CD4-positive, CD25-positive, alpha-beta regulatory T cell (primary cell): ENCODE measurements around the gene DTYMK. TPM values are rescaled to one million over a fixed set of nuclear protein-coding genes. Genes with fewer than 3 reads are reported as not detected.
A peak's percentile ranks its signal among the peaks of the same experiment; 100 is the strongest.

Experiments
- ATAC-seq, 2 donors: fragments of 150-1000 bp; cut with Tn5 transposase; one replicate each; pipeline ENCODE4 v1.10.0; 2021; ENCODE audit warnings: low read depth in 2 of 2, moderate number of reproducible peaks in 2 of 2, moderate library complexity in 1 of 2
- DNase-seq, 3 donors: peaks; one replicate each; pipeline versions ENCODE4 v3.0.0 to v3.0.0-alpha.2; 2012 to 2022; ENCODE audit warnings: mixed read lengths in 1 of 3
- H3K27ac ChIP-seq: one replicate; pipeline ENCODE4 v1.7.0; 2013; ENCODE audit warnings: mild to moderate bottlenecking, low read length; ENCODE audit not compliant: insufficient read depth, poor library complexity, severe bottlenecking
- H3K27me3 ChIP-seq: one replicate; pipeline ENCODE4 v1.7.0; 2013; ENCODE audit warnings: low read length; ENCODE audit not compliant: control insufficient read depth, insufficient read depth
- H3K36me3 ChIP-seq: one replicate; pipeline ENCODE4 v1.7.0; 2013; ENCODE audit warnings: mild to moderate bottlenecking, low read length, moderate library complexity; ENCODE audit not compliant: control insufficient read depth, insufficient read depth
- H3K4me1 ChIP-seq: 2 replicates; pipeline ENCODE4 v1.7.0; 2013; ENCODE audit warnings: mild to moderate bottlenecking, low read length; ENCODE audit not compliant: insufficient read depth, control insufficient read depth, poor library complexity, severe bottlenecking
- H3K4me3 ChIP-seq: one replicate; pipeline ENCODE4 v1.7.0; 2013; ENCODE audit warnings: low read depth, mild to moderate bottlenecking, low read length, moderate library complexity
- H3K9me3 ChIP-seq, 2 experiments: 1 replicate in 1 of 2; 2 replicates in 1 of 2; pipeline ENCODE4 v1.7.0; 2013; ENCODE audit warnings: low read length in 2 of 2, mild to moderate bottlenecking in 1 of 2, moderate library complexity in 1 of 2; ENCODE audit not compliant: control insufficient read depth in 2 of 2
- H3K27ac Mint-ChIP-seq, 3 donors: one replicate each; pipeline ENCODE4 v1.8.0; 2020 to 2022; ENCODE audit warnings: mild to moderate bottlenecking in 3 of 3, mixed read lengths in 3 of 3, moderate library complexity in 2 of 3
- H3K27me3 Mint-ChIP-seq: one replicate; pipeline ENCODE4 v1.8.0; 2022; ENCODE audit warnings: mild to moderate bottlenecking, mixed read lengths
- H3K36me3 Mint-ChIP-seq: one replicate; pipeline ENCODE4 v1.8.0; 2020; ENCODE audit warnings: mixed read lengths
- H3K4me1 Mint-ChIP-seq, 4 donors: one replicate each; pipeline ENCODE4 v1.8.0; 2020 to 2022; ENCODE audit warnings: mixed read lengths in 4 of 4, mild to moderate bottlenecking in 1 of 4
- H3K4me3 Mint-ChIP-seq, 4 donors: one replicate each; pipeline ENCODE4 v1.8.0; 2020 to 2022; ENCODE audit warnings: mild to moderate bottlenecking in 4 of 4, mixed read lengths in 4 of 4, moderate library complexity in 3 of 4
- H3K9me3 Mint-ChIP-seq, 7 donors: one replicate each; pipeline ENCODE4 v1.8.0; 2020 to 2022; ENCODE audit warnings: mixed read lengths in 7 of 7, mild to moderate bottlenecking in 3 of 7, moderate library complexity in 2 of 7
- polyA plus RNA-seq, 4 donors: library from polyadenylated mRNA; unstranded; fragments of 300-500 nt; fragmentation: Illumina TruSeq; gene quantifications; one replicate each; pipeline ENCODE4 v1.2.3, GENCODE V29; 2021
- total RNA-seq: library from RNA; stranded (reverse); gene quantifications from one replicate; pipeline ENCODE4 v1.2.3, GENCODE V29; 2022

Gene DTYMK
- total and polyA plus RNA-seq, 5 donors from 2014 or later: 13.1 to 45.6 (median 38.3) TPM

- Histone ChIP-seq H3K27me3 (no peaks in the 10 kb centered on the region), H3K4me1 (peaks cover 18% of the 10 kb centered on the region), H3K27ac (no peak overlapping the region), H3K9me3 (no peaks in the 10 kb centered on the region), H3K4me3 (no peak overlapping the region), H3K36me3 (peaks cover 2% of the 10 kb centered on the region)
- ATAC-seq: no peak
- Mint-ChIP-seq H3K27ac (no peak overlapping the region), H3K4me1 (peaks cover 0 to 23% (median 5%) of the 10 kb centered on the region in 4 donors), H3K4me3 (peak overlapping the region in 3 of 4 donors; percentile 28 to 77 (median 44)), H3K36me3 (peaks cover 1% of the 10 kb centered on the region), H3K9me3 (no peaks in the 10 kb centered on the region), H3K27me3 (no peaks in the 10 kb centered on the region)
- no peak for DNase-seq
These were observed 44.2 kb upstream of the DTYMK start for GRCh38 chr2:241730671-241731293.

GRCh38 chr2:241729868-241730267 lies 43.3 kb upstream of the DTYMK start:
- Mint-ChIP-seq H3K36me3 (peaks cover 5% of the 10 kb centered on the region), H3K27ac (no peak overlapping the region), H3K4me1 (peaks cover 0 to 18% (median 5%) of the 10 kb centered on the region in 4 donors), H3K9me3 (no peaks in the 10 kb centered on the region), H3K27me3 (no peaks in the 10 kb centered on the region), H3K4me3 (no peak overlapping the region)
- Histone ChIP-seq H3K9me3 (no peaks in the 10 kb centered on the region), H3K36me3 (peaks cover 2% of the 10 kb centered on the region), H3K27me3 (no peaks in the 10 kb centered on the region), H3K4me3 (no peak overlapping the region), H3K4me1 (peaks cover 9% of the 10 kb centered on the region), H3K27ac (no peak overlapping the region)
- no peak for DNase-seq
- ATAC-seq: no peak

- H3K27ac ChIP-seq: no peak overlapping the region
- H3K27me3 Mint-ChIP-seq: no peaks in the 10 kb centered on the region
- no peak for ATAC-seq
- DNase-seq: no peak
- H3K27ac Mint-ChIP-seq: no peak overlapping the region
- H3K4me3 Mint-ChIP-seq: no peak overlapping the region
- H3K4me1 ChIP-seq: peaks cover 3% of the 10 kb centered on the region
- no peak overlapping the region for H3K4me3 ChIP-seq
- no peaks in the 10 kb centered on the region for H3K9me3 ChIP-seq
- H3K36me3 Mint-ChIP-seq: peaks cover 12% of the 10 kb centered on the region
- H3K36me3 ChIP-seq: peaks cover 2% of the 10 kb centered on the region
- no peaks in the 10 kb centered on the region for H3K27me3 ChIP-seq
- no peaks in the 10 kb centered on the region for H3K9me3 Mint-ChIP-seq
- H3K4me1 Mint-ChIP-seq: peaks cover 0 to 15% (median 4%) of the 10 kb centered on the region in 4 donors
These were observed 42.0 kb upstream of the DTYMK start for GRCh38 chr2:241728627-241729026.

- Histone ChIP-seq H3K4me3 (no peak overlapping the region), H3K36me3 (peaks cover 8% of the 10 kb centered on the region), H3K4me1 (peaks cover 2% of the 10 kb centered on the region), H3K27ac (no peak overlapping the region), H3K27me3 (no peaks in the 10 kb centered on the region), H3K9me3 (peaks cover 0 to 3% of the 10 kb centered on the region in 2 experiments)
- DNase-seq (no peak), ATAC-seq (no peak)
- peak overlapping the region in 1 of 4 donors; percentile 23 for H3K4me3 Mint-ChIP-seq
- H3K27ac Mint-ChIP-seq: no peak overlapping the region
- H3K36me3 Mint-ChIP-seq: peaks cover 18% of the 10 kb centered on the region
- H3K4me1 Mint-ChIP-seq: peaks cover 0 to 13% (median 2%) of the 10 kb centered on the region in 4 donors
- no peaks in the 10 kb centered on the region for H3K9me3 Mint-ChIP-seq
- no peaks in the 10 kb centered on the region for H3K27me3 Mint-ChIP-seq
These were observed 41.4 kb upstream of the DTYMK start for GRCh38 chr2:241728000-241728399.

GRCh38 chr2:241726459-241726858 lies 39.8 kb upstream of the DTYMK start:
- DNase-seq: no peak
- Mint-ChIP-seq H3K27me3 (no peaks in the 10 kb centered on the region), H3K27ac (no peak overlapping the region), H3K9me3 (no peaks in the 10 kb centered on the region), H3K36me3 (peaks cover 29% of the 10 kb centered on the region), H3K4me3 (no peak overlapping the region), H3K4me1 (peaks cover 0 to 4% (median 2%) of the 10 kb centered on the region in 4 donors)
- H3K27ac ChIP-seq: no peak overlapping the region
- peaks cover 0 to 6% of the 10 kb centered on the region in 2 experiments for H3K9me3 ChIP-seq
- H3K36me3 ChIP-seq: peaks cover 11% of the 10 kb centered on the region
- H3K4me3 ChIP-seq: no peak overlapping the region
- H3K27me3 ChIP-seq: no peaks in the 10 kb centered on the region
- ATAC-seq: no peak
- H3K4me1 ChIP-seq: no peaks in the 10 kb centered on the region

- H3K4me3 ChIP-seq: no peak overlapping the region
- no peaks in the 10 kb centered on the region for H3K9me3 Mint-ChIP-seq
- no peaks in the 10 kb centered on the region for H3K27me3 Mint-ChIP-seq
These were observed 38.6 kb upstream of the DTYMK start for GRCh38 chr2:241724975-241725870.

GRCh38 chr2:241724259-241724974 lies 37.8 kb upstream of the DTYMK start:
- H3K4me1 Mint-ChIP-seq: peaks cover 0 to 4% (median 0%) of the 10 kb centered on the region in 4 donors
- Histone ChIP-seq H3K27ac (no peak overlapping the region), H3K4me3 (no peak overlapping the region), H3K27me3 (no peaks in the 10 kb centered on the region), H3K9me3 (peaks cover 0 to 6% of the 10 kb centered on the region in 2 experiments), H3K36me3 (peaks cover 28% of the 10 kb centered on the region), H3K4me1 (no peaks in the 10 kb centered on the region)
- no peak overlapping the region for H3K4me3 Mint-ChIP-seq
- no peak for DNase-seq
- H3K27me3 Mint-ChIP-seq: no peaks in the 10 kb centered on the region
- no peaks in the 10 kb centered on the region for H3K9me3 Mint-ChIP-seq
- H3K36me3 Mint-ChIP-seq: peaks cover 35% of the 10 kb centered on the region
- H3K27ac Mint-ChIP-seq: no peak overlapping the region
- no peak for ATAC-seq

More at GRCh38 chr2:241724975-241725870, 38.6 kb upstream of the DTYMK start:
- Histone ChIP-seq H3K27me3 (no peaks in the 10 kb centered on the region), H3K36me3 (peaks cover 22% of the 10 kb centered on the region), H3K27ac (no peak overlapping the region), H3K4me1 (no peaks in the 10 kb centered on the region), H3K9me3 (peaks cover 0 to 6% of the 10 kb centered on the region in 2 experiments)
- DNase-seq (no peak), ATAC-seq (no peak)
- no peak overlapping the region for H3K27ac Mint-ChIP-seq
- H3K4me1 Mint-ChIP-seq: peaks cover 0 to 4% (median 0%) of the 10 kb centered on the region in 4 donors
- H3K36me3 Mint-ChIP-seq: peaks cover 35% of the 10 kb centered on the region
- H3K4me3 Mint-ChIP-seq: peak overlapping the region in 1 of 4 donors; percentile 47
